ENCODE results near the gene MEDAG.

Gene MEDAG

DNA sequence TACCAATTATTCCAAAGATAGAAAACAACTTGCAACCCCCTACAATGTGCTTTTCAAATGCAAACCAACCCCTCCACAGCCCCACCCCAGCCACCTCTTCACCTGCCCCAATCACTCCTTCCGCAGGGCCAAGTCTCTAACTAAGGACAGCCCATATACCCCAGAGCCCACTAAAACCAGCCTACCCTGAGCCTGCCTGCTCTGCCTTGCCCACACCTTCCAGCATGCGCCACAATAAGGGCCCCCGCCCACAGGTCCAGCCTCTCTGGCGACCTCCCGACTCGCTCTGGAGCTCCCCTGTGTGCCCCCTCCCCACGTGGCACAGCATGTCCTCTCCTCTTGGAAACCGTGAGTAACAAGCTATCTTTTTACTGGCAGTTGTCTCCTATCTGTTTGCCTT, 42.8 kb upstream of the MEDAG start:
- no peak overlapping the region for H3K4me3 ChIP-seq
- DNase-seq (ENCODE audit: low spot score) = no peak
- TF ChIP-seq, protein P1, sequence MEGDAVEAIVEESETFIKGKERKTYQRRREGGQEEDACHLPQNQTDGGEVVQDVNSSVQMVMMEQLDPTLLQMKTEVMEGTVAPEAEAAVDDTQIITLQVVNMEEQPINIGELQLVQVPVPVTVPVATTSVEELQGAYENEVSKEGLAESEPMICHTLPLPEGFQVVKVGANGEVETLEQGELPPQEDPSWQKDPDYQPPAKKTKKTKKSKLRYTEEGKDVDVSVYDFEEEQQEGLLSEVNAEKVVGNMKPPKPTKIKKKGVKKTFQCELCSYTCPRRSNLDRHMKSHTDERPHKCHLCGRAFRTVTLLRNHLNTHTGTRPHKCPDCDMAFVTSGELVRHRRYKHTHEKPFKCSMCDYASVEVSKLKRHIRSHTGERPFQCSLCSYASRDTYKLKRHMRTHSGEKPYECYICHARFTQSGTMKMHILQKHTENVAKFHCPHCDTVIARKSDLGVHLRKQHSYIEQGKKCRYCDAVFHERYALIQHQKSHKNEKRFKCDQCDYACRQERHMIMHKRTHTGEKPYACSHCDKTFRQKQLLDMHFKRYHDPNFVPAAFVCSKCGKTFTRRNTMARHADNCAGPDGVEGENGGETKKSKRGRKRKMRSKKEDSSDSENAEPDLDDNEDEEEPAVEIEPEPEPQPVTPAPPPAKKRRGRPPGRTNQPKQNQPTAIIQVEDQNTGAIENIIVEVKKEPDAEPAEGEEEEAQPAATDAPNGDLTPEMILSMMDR (IDR thresholded peaks at IDR 0.05) = no peak
- peak overlapping the region; percentile 83 to 86 for H3K27ac ChIP-seq

DNA sequence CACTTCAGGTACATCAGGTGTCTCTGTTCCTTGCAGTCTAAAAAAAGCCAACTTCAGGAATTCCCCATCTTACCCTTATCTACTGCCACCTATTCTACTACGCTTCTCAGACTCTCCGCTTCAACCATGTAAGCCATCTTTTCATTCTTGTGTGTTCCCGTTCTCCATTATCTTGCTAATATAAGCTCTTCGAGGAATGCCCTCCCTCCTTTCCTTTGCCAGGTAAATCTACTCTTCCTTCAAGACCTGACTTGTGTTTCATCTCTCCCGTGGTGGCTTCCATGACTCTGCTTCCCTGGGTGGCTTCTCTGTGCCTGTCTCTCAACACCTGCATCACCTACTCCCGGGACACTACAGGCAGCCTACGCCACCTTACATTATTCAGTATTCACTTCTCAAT, 42.3 kb upstream of the MEDAG start:
- H3K27ac ChIP-seq = peak overlapping the region; percentile 83 to 86
- TF ChIP-seq, protein P1 (IDR thresholded peaks at IDR 0.05) = no peak
- H3K4me3 ChIP-seq = no peak overlapping the region
- no peak for DNase-seq (ENCODE audit: low spot score)

DNA sequence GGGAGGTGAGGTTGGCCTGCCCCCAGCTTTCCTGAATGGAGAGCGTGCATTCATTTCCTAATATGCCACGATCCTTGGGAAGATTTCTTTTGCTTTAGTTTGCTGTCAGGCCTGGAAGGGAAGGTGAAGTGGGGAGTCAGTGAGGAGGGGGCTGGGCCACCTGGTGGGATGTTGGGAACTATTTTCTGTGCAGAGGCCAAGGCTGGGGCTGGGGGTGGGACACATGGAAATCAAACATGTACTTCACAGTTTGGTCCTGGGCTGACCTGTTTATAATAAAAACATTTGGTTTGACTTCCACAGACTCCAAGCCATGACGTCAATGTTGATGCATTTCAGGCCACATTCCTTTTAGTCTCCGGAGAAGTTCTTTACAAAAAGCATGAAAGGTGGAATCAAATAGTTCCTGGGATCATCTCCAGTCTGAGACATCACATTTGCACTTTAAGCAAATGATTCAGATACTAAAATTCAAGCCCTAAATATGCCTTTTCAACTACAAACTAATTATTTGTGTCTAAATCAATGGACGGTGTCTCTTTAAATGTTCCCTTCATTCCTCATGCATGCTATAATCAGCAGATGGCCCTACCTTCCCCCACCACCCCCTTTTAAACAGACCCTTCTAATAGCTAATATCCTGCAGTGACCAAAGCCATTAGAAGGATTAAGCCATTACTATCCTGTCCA, 41.5 kb upstream of the MEDAG start:
- Histone ChIP-seq H3K4me3 (no peak overlapping the region), H3K27ac (peak overlapping the region; percentile 83 to 86)
- TF ChIP-seq, protein P1 (IDR thresholded peaks at IDR 0.05) = no peak

DNA sequence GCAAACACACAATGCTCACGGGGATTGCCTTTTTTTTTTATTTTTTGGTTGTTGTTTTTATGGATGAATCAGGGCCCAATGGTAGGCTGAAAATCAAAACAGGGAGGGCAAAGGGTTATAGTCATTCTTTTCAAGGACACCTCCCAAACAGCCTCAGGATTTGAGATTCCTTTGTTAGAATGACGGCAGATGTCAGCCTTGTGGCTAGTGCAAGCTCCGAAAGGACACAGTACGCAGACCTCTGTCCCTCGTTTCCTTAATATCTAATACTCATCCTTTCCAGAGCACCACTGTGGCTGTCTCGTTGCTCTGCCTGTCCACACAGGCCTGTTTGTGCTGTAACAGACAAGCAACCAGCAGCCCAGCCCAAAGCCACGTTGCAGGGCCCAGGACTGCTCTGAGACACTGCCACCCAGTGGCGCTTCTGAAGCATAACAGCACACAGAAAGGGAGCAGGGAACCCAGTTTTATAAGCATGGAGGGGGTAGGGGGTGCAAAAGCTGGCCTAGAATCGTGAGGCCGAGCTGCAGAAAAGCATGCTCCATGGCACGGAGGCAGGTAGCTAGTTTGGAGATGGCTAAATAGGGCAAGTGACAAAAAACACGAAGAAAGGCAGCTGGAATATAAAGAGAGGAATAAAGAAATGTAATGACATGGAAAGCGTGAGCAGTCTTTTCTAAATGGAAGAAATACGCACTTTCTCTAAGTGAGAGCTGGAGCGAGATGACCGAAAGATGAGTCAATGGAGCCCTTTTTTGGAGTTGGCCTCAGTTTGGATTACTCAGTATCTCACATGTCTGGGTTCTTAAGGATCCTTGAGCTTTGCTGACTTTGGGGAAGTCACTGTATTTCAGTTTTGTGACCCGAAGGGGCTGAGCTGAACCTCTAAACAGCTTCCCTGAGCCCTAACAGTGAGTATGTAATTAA, 40.7 kb upstream of the MEDAG start:
- H3K4me3 ChIP-seq = peak overlapping the region; percentile 3
- peak; percentile 88 for DNase-seq (ENCODE audit: low spot score)
- TF ChIP-seq, protein P1 (IDR thresholded peaks at IDR 0.05) = peak; percentile 83
- H3K27ac ChIP-seq = peak overlapping the region; percentile 83 to 86

More for the DNA sequence above, 41.5 kb upstream of the MEDAG start:
- DNase-seq (ENCODE audit: low spot score) = no peak

DNA sequence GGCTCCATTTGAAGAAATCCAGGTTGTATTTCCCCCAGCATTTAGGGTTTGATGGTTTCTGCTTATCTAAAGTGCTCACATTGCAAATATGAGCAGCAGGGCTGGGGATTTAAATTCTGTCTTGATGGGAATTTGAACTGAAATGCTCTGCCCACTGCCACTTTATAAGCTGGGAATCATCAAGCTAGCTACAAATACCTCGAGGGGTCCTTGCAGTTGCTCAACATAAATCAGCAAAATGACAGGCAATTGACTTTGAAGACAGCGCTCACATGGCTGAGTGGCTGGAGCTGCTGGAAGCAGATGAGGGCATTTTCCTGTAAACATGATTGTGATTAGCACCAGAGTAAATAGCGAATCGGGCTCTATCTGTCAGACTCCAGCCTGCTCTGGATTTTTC, 39.4 kb upstream of the MEDAG start:
- Histone ChIP-seq H3K4me3 (no peak overlapping the region), H3K27ac (no peak overlapping the region)
- no peak for DNase-seq (ENCODE audit: low spot score)
- TF ChIP-seq, protein P1 (IDR thresholded peaks at IDR 0.05) = no peak

DNA sequence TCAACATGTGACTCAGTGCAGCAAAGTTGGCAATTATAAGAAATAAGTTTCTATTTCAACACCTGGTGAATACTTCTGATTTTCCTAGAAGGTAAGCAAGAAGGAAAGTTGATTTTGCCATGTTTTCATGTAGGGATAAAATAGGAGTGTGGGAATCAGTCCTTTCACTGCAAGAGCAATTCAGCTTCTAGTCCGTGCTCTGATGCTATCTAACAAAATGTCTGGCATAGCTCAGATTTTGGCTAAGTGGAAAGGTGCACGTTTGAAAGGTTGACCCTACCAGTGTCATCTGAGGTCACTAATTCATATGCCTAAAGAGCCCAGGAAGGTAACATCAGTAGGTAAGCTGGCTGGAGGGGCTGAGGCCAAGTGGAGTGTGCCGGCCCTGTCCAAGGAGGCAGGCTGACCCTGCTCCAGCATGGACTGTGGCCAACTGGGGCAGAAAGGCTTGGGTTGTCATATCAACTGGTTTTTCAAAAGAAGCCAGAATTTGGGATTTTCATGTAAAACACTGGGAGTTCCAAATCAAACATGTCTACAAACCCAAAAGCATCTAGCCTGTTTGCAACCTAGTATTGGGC, 38.9 kb upstream of the MEDAG start:
- peak; percentile 47 for DNase-seq (ENCODE audit: low spot score)
- TF ChIP-seq, protein P1 (IDR thresholded peaks at IDR 0.05) = no peak
- H3K4me3 ChIP-seq = no peak overlapping the region
- H3K27ac ChIP-seq = no peak overlapping the region
